Hepatocyte (in vitro differentiated cells): ENCODE results near the gene SEC16B. TPM values are rescaled to one million over a fixed set of nuclear protein-coding genes. Genes with fewer than 3 reads are reported as not detected.
A peak's percentile ranks its signal among the peaks of the same experiment; 100 is the strongest.

Source experiments
- DNase-seq: peaks from one replicate; pipeline ENCODE4 v3.0.0-alpha.2; 2016; ENCODE audit warnings: low spot score
- H2AFZ ChIP-seq: fragments of 200-600 bp; sonication (generic); 2 replicates; pipeline ENCODE4 v1.6.0; 2016; ENCODE audit warnings: antibody characterized with exemption, mild to moderate bottlenecking
- H3K27ac ChIP-seq: fragments of 200-600 bp; sonication (generic); 2 replicates; pipeline ENCODE4 v1.5.1; 2016; ENCODE audit warnings: mild to moderate bottlenecking
- H3K27me3 ChIP-seq: fragments of 200-600 bp; sonication (generic); 2 replicates; pipeline ENCODE4 v1.6.1; 2016
- H3K36me3 ChIP-seq: fragments of 200-600 bp; sonication (generic); replicated peaks from 2 replicates; pipeline ENCODE4 v1.5.1; 2016; ENCODE audit warnings: low read depth; ENCODE audit not compliant: insufficient read depth
- H3K4me1 ChIP-seq: fragments of 200-600 bp; sonication (generic); 2 replicates; pipeline ENCODE4 v1.5.1; 2016; ENCODE audit warnings: mild to moderate bottlenecking, moderate library complexity; ENCODE audit not compliant: insufficient read depth
- H3K4me2 ChIP-seq: fragments of 200-600 bp; sonication (generic); 2 replicates; pipeline ENCODE4 v1.6.0; 2016
- H3K4me3 ChIP-seq: fragments of 200-600 bp; sonication (generic); 2 replicates; pipeline ENCODE4 v1.5.1; 2016; ENCODE audit warnings: mild to moderate bottlenecking
- H3K79me2 ChIP-seq: fragments of 200-600 bp; sonication (generic); 2 replicates; pipeline ENCODE4 v1.6.0; 2017; ENCODE audit warnings: mild to moderate bottlenecking
- H3K9me2 ChIP-seq: fragments of 200-600 bp; sonication (generic); replicated peaks from 2 replicates; pipeline ENCODE4 v1.6.0; 2017; ENCODE audit warnings: mild to moderate bottlenecking; ENCODE audit not compliant: insufficient read depth
- H3K9me3 ChIP-seq: fragments of 200-600 bp; sonication (generic); 2 replicates; pipeline ENCODE4 v1.5.1; 2016; ENCODE audit warnings: low read depth, mild to moderate bottlenecking
- H4K20me1 ChIP-seq: fragments of 200-600 bp; sonication (generic); 2 replicates; pipeline ENCODE4 v1.6.0; 2016; ENCODE audit warnings: mild to moderate bottlenecking; ENCODE audit not compliant: insufficient read depth, poor library complexity, severe bottlenecking
- CTCF ChIP-seq: fragments of 200-600 bp; sonication (generic); IDR thresholded peaks from 2 replicates; pipeline ENCODE4 v1.5.1; 2016; ENCODE audit warnings: antibody characterized with exemption, mild to moderate bottlenecking; ENCODE audit not compliant: poor library complexity
- EZH2 ChIP-seq: fragments of 200-600 bp; sonication (generic); IDR thresholded peaks from 2 replicates; pipeline ENCODE4 v1.6.1; 2016; ENCODE audit warnings: antibody characterized with exemption, mild to moderate bottlenecking, borderline replicate concordance
- EZH2phosphoT487 ChIP-seq: fragments of 200-600 bp; sonication (generic); IDR thresholded peaks from one replicate; pipeline ENCODE4 v1.6.1; 2018; ENCODE audit warnings: antibody characterized with exemption, mild to moderate bottlenecking, low read depth, moderate library complexity; ENCODE audit not compliant: unreplicated experiment, severe bottlenecking
- WGBS: methylation state at CpG from one replicate; pipeline ENCODE4 v1.1.6; 2016; ENCODE audit warnings: low lambda C conversion rate; ENCODE audit errors: missing lambda C conversion rate; 5-methylcytosine and 5-hydroxymethylcytosine counted together
- polyA plus RNA-seq: library from polyadenylated mRNA; unstranded; fragments of >200 nt; fragmentation: Nextera tagmentation; extraction: Ambion mirVana; gene quantifications from 2 replicates; pipeline ENCODE4 v1.2.1, GENCODE V29; 2016
- total RNA-seq: library from RNA; depleted of rRNA; stranded (reverse); fragments of >200 nt; gene quantifications from 2 replicates; pipeline ENCODE4 v1.2.3, GENCODE V29; 2014

Gene SEC16B
- total and polyA plus RNA-seq, 2 experiments from 2014 or later: 8.4 to 9.1 TPM

GRCh38 chr1:177948336-177948972 is 21.4 kb downstream of the SEC16B start:
- WGBS: 20% methylated on average over 8 of the region's 8 CpGs
- DNase-seq: peak; percentile 82

GRCh38 chr1:177947623-177948022 is 22.2 kb downstream of the SEC16B start:
- no peak overlapping the region for H3K4me3 ChIP-seq
- H3K27me3 ChIP-seq: no peaks in the 10 kb centered on the region
- TF ChIP-seq EZH2phosphoT487 (no peak), CTCF (no peak), EZH2 (no peak)
- H3K27ac ChIP-seq: no peak overlapping the region
- H3K79me2 ChIP-seq: no peaks in the 10 kb centered on the region
- no peak for DNase-seq
- no peaks in the 10 kb centered on the region for H3K9me2 ChIP-seq
- no peak overlapping the region for H3K4me2 ChIP-seq
- no peak overlapping the region for H2AFZ ChIP-seq
- H3K9me3 ChIP-seq: no peaks in the 10 kb centered on the region
- peaks cover 5% of the 10 kb centered on the region for H3K4me1 ChIP-seq
- H3K36me3 ChIP-seq: no peaks in the 10 kb centered on the region
- no peaks in the 10 kb centered on the region for H4K20me1 ChIP-seq
- WGBS: 48% methylated on average over 3 of the region's 7 CpGs

More at GRCh38 chr1:177948336-177948972, 21.4 kb downstream of the SEC16B start:
- H3K9me3 ChIP-seq: no peaks in the 10 kb centered on the region
- H3K4me1 ChIP-seq: peaks cover 5% of the 10 kb centered on the region
- no peak overlapping the region for H3K4me2 ChIP-seq
- no peaks in the 10 kb centered on the region for H3K27me3 ChIP-seq
- H2AFZ ChIP-seq: no peak overlapping the region
- no peaks in the 10 kb centered on the region for H3K9me2 ChIP-seq
- no peaks in the 10 kb centered on the region for H3K79me2 ChIP-seq
- TF ChIP-seq EZH2phosphoT487 (no peak), CTCF (peak; percentile 86), EZH2 (no peak)
- H3K4me3 ChIP-seq: no peak overlapping the region
- no peak overlapping the region for H3K27ac ChIP-seq
- no peaks in the 10 kb centered on the region for H4K20me1 ChIP-seq
- H3K36me3 ChIP-seq: no peaks in the 10 kb centered on the region

GRCh38 chr1:177945943-177946650 is 23.8 kb downstream of the SEC16B start:
- DNase-seq: peak; percentile 76
- H3K9me2 ChIP-seq: no peaks in the 10 kb centered on the region
- H4K20me1 ChIP-seq: no peaks in the 10 kb centered on the region
- H3K4me2 ChIP-seq: no peak overlapping the region
- no peaks in the 10 kb centered on the region for H3K79me2 ChIP-seq
- peaks cover 5% of the 10 kb centered on the region for H3K4me1 ChIP-seq
- peak; percentile 80 for TF ChIP-seq CTCF
- TF ChIP-seq EZH2: no peak
- WGBS: 51% methylated on average over 12 of the region's 12 CpGs
- no peak overlapping the region for H3K27ac ChIP-seq
- no peaks in the 10 kb centered on the region for H3K27me3 ChIP-seq
- H3K9me3 ChIP-seq: no peaks in the 10 kb centered on the region
- H2AFZ ChIP-seq: no peak overlapping the region
- H3K4me3 ChIP-seq: no peak overlapping the region
- H3K36me3 ChIP-seq: no peaks in the 10 kb centered on the region
